ENCODE results near the gene UBE2C. TPM values are rescaled to one million over a fixed set of nuclear protein-coding genes. Genes with fewer than 3 reads are reported as not detected.

The UBE2C gene
- total and polyA plus RNA-seq, 2 of the 8 experiments (the other 6 are each of a cell fraction or from before 2014, with no cell fraction given), result 243 to 326 TPM

GRCh38 chr20:45836841-45837240 is 24.4 kb downstream of the UBE2C start (continued):
- TF ChIP-seq SP2 (IDR thresholded peaks at IDR 0.05; ENCODE audit: low read length), result no peak
- no peak for TF ChIP-seq ATF3 (IDR thresholded peaks at IDR 0.05; ENCODE audit: insufficient read depth, low read depth, low read length)
- TF ChIP-seq TCF12 (IDR thresholded peaks at IDR 0.05; ENCODE audit: low read depth, low read length), result no peak
- no peak for TF ChIP-seq TBP (IDR thresholded peaks at IDR 0.05; ENCODE audit: low read depth, low read length)

Data from H1 (cell line).